ENCODE measurements around the gene PSAPL1.

Gene PSAPL1

GRCh38 chr4:7466904-7467303 lies 32.2 kb upstream of the PSAPL1 start:
- no peak for TF ChIP-seq CTCF (IDR thresholded peaks at IDR 0.05; ENCODE audit: low read depth, low read length)
- no peak overlapping the region for H3K4me3 ChIP-seq (ENCODE audit: low read depth, low read length)

- no peak for TF ChIP-seq CTCF (IDR thresholded peaks at IDR 0.05; ENCODE audit: low read depth, low read length)
- H3K4me3 ChIP-seq (ENCODE audit: low read depth, low read length): no peak overlapping the region
Measured at GRCh38 chr4:7466215-7466614, 31.5 kb upstream of the PSAPL1 start.

GRCh38 chr4:7465017-7465416 lies 30.3 kb upstream of the PSAPL1 start:
- no peak overlapping the region for H3K4me3 ChIP-seq (ENCODE audit: low read depth, low read length)
- TF ChIP-seq CTCF (IDR thresholded peaks at IDR 0.05; ENCODE audit: low read depth, low read length): no peak

- no peak overlapping the region for H3K4me3 ChIP-seq (ENCODE audit: low read depth, low read length)
- TF ChIP-seq CTCF (IDR thresholded peaks at IDR 0.05; ENCODE audit: low read depth, low read length): no peak
Measured at GRCh38 chr4:7464259-7464655, 29.5 kb upstream of the PSAPL1 start.

GRCh38 chr4:7463566-7464258 lies 29.0 kb upstream of the PSAPL1 start:
- no peak for TF ChIP-seq CTCF (IDR thresholded peaks at IDR 0.05; ENCODE audit: low read depth, low read length)
- no peak overlapping the region for H3K4me3 ChIP-seq (ENCODE audit: low read depth, low read length)

GRCh38 chr4:7462509-7462971 lies 27.8 kb upstream of the PSAPL1 start:
- TF ChIP-seq CTCF (IDR thresholded peaks at IDR 0.05; ENCODE audit: low read depth, low read length): no peak
- H3K4me3 ChIP-seq (ENCODE audit: low read depth, low read length): no peak overlapping the region

- TF ChIP-seq CTCF (IDR thresholded peaks at IDR 0.05; ENCODE audit: low read depth, low read length): no peak
- no peak overlapping the region for H3K4me3 ChIP-seq (ENCODE audit: low read depth, low read length)
Measured at GRCh38 chr4:7461230-7461629, 26.5 kb upstream of the PSAPL1 start.
